DMS 273 treated with DMSO at 0.1 percent for 48 hours (cell line): ENCODE measurements around the gene EI24.
"Not testable (repeated sequence)": the region's sequence is repeated elsewhere in the genome, so short reads cannot be mapped to it uniquely, and the experiment has no call there.

Experiments
- DNase-seq: peaks from one replicate; lab custom pipeline; 2025; lab: John Stamatoyannopoulos, UW

The EI24 gene

DNA sequence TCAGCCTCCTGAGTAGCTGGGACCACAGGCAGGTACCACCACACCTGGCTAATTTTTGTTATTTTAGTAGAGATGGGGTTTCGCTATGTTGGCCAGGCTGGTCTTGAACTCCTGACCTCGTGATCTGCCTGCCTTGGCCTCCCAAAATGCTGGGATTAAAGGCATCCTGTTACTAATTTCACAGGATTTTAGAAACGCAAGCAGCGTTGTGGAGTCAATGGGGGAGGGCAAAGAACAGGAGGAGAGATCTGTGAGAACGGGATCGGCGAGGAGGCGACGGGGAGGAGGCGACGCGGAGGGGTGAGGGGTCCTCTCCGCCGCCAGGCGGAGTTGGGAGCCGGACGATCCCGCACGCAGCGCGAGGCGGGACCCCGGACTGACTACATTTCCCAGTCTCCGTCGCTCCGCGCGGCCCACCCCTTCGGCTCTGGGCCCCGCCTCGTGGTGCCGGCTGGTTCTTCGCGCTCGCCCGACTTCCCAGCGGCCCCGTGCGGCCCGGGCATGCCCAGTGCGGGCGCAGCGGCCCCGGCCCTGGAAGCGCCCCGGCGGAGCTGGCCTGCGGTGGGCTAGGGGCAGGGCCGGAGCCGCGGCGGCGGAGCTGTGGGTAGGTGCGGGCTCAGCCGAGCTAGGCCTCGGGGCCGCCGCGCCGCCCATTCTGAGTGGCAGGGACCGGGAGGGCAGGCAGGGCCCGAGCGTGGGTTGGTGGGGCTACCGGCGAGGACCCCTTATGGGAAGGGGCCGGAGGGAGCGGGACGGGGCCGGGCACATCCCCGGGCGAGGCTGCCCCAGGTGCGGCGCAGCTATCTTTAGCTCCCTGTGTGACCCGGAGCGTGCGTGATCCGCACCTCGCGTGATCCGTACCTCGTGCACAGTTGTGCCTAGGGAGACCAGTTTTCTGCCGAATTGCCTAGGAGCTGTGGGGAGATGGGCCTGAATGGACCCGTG is at the start of gene EI24:
EI24 (plus strand) TSS at position 508 of the 945 bp plus-strand sequence. CDS start 3,051 bp downstream, outside the sequence.
- peak; percentile 69 for DNase-seq

DNA sequence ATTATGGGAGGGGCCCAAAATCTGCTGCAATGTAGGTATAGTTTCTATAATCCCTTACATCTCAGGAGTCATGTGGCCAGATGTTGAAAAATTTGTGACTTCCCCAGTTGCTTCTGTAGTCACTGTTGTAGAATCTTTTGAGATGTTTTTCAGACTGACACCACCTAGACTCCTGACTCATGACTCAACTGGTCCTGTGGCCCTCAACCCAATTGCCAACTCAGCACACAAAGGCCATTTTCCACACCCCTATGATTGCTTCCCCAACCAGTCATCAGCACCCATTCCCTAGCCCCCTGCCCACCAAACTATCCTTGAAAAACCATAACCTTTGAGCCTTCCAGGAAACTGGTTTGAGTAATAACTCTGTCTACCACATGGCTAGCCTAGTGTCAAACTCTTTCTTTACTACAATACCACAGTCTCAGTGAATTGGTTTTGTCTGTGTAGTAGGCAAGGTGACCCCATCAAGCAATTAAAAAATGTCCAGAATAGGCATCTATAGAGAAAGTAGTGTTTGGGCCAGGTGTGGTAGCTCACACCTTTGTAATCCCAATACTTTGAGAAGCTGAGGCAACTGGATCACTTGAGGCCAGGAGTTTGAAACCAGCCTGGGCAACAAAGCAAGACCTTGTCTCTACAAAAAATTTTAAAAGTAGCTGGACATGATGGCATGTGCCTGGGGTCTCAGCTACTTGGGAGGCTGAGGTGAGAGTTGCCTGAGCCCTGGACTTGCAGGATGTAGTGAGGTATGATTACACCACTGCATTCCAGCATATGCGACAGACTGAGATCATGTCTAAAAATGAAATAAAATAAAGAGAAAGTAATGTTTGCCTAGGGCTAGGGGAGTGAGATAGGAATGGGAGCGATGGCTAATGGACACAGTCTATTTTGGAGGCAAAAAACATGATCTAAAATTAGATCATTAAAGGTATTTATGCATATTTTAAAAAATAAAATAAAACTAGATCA is 49.1 kb upstream of the EI24 start:
- no peak for DNase-seq

DNA sequence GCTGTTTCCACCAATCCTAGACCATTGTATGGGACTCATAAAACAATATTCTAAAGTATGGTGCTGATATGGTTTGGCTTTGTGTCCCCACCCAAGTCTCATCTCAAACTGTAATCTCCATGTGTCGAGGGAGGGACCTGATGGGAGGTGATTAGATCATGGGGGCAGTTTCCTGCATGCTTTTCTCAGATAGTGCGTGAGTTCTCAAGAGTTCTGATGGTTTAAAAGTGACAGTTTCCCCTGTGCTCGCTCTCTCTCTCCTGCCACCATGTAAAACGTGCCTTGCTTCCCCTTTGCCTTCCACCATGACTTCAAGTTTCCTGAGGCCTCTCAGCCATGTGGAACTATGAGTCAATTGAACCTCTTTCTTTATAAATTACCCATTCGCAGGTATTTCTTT is 44.0 kb upstream of the EI24 start:
- DNase-seq = no peak

DNA sequence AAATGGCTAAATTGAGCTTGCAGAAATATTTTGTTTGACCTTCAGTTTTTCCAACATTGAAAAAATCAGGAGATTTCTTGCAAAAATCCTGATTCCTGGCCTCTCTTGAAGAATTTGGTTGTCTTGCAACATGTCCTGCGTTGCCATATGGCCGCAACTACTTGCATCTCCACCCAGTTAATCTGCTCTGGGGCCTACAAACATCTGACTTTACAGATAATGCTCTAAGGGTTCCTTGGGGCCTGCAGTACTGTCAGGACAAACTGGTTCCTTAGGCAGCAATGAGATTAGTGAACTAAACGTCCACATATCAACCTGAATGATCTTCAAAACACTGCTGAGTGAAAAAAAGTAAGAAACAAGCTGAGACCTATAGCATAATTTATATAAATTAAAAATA is 36.6 kb upstream of the EI24 start:
- no peak for DNase-seq

DNA sequence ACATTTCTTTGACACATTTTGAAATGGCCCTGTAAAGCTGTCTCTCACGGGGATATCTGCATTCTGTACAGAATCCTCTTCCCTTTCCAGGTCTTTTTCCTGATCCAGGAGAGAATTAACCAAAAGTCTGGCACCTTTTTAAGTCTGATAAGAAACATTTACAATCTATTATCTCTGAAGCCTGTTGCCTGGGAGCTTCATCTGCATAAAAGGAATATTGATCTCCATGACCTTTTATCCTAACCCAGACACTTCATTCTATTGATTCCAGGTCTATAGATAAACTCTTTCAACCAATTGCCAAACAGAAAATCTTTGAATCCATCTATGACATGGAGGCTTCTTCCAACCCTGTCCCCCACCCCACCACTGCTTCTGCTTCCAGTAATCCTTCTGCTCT is 33.7 kb upstream of the EI24 start:
- DNase-seq = no peak

DNA sequence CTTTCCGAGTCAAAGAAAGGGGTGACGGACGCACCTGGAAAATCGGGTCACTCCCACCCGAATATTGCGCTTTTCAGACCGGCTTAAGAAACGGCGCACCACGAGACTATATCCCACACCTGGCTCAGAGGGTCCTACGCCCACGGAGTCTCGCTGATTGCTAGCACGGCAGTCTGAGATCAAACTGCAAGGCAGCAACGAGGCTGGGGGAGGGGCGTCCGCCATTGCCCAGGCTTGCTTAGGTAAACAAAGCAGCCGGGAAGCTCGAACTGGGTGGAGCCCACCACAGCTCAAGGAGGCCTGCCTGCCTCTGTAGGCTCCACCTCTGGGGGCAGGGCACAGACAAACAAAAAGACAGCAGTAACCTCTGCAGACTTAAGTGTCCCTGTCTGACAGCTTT is 32.4 kb upstream of the EI24 start:
- DNase-seq = not testable (repeated sequence)

DNA sequence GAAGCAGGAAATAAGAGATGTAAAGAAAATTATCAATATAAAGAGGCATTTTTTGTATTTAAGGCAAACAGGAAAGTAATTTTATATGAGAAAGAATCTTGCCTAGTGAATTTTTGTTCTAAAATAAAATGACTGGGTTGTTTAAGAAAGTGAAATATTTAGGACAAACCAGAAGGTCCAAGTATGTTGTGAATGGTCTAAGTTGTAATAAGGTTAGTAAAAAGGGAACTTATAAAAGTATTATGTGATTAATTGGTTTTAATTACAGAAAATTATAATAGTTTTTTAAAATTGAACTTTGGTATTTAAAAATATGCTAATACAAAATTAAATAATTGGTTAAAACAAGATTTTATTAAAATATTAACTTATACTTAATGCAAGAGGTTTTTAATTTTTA is 26.6 kb upstream of the EI24 start:
- DNase-seq = no peak

DNA sequence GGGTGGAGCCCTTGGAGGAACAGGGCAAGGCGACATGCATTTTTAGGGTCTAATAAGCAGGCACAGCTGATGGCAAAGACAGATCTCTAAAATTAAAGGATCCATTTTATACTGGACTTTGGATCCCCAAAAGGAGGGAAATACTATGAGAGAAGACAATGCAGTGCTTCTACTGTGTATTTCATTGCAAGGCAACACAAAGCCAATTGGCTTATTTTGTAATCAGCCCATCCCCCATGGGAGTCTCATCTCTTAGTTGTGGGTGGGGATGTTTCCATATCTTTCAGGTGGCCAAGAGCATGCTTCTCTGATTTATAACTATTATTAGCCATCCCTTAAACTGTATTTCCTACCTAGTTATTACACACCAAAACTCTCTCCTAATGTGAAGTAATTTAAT is 18.5 kb upstream of the EI24 start:
- DNase-seq = no peak

DNA sequence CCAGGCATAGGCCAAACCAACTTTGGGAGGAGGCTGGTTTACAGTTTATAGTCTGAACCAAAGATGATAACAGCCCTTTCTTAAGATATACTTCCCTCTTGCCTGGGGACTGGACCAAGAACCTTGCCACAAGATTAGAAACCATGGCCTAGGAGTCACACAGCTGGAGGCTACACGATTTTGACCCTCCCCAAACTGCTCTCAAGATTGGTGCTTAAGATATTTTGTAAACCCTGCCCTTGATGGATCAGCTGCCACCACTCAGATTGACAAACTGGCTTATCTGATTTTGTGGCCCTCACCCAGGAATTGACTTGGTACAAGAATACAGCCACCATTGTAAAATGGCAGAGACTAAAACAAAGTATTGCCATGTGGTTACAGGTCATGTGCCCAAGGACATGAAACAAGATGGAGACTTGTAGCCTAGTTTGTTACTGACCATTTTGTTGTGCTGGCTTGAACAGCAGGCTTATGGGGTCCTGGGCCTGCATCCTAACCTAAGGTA is 17.4 kb upstream of the EI24 start:
- DNase-seq = no peak

DNA sequence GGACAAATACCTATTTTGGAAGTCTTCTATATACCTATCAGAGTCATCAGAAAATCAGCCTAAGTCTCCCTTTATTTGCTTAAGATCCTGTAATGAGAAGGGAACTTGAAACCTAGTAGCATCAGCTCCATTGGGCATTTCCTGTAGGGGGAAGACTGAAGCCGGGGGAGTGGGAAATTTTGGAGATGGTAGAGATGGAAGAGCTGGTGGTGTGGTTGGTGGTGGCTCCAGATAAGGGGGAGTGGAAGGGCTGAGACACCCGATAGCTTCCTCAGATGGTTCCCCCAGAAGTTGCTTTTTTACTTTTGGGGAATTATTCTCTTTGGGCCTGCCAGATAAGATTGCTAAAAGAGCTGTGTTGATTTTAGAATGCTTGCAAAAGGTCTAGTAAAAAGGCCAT is 16.4 kb upstream of the EI24 start:
- DNase-seq = no peak

DNA sequence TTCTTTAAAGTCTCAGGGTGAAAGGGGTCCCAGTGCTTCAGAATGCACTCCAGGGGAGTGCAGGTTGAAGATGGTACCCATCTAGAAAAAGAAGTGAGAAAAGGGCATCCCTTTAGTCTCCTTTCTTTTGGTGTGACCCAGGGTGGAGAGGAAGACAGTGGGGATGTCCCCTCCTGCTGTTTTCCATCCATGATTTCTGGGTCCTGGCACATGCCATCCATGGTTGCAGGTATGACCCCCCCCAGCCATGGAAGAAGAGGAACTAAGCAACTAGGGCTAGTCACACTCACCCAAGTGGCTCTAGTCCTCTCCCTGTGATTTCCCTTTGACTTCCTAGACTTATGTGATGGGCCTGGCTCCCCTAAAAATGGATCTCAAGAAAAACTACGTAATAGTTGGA is 15.9 kb upstream of the EI24 start:
- DNase-seq = no peak

DNA sequence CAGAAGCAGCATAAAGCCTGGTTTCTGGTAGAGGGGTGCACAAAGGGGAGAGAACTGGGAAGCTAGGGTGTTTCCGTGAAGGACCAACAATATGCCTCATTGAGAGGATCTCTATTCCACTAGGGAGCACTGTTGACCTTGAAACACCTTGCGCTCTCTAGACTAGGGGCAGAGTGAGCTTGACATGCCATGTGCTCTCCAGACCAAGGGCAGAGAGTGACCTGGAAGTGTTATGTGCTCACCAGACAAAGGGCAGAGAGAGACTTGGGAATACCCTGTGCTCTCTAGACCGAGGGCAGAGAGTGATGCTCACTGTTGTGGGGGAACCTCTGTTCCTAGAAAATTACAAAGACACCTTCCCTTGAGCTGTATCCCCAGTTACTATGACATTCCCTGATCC is 15.2 kb upstream of the EI24 start:
- DNase-seq = no peak

DNA sequence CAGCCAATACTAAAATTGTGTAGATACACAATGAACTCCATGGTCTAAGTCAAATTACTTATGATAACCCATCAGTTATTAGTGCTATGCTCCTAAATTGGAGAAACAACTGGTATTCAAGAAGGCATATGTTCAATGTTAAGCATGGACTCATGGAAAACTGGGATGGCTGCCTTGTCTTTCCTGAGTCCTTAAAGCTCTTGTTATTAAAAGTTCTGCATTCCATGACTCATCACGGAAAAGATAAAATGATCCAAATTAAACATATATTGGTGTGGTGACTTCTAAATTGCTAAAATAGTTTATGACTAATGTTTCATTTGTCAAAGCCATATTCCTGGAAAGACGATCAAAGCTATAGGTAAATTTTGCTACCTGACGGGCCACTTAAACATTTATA is 9.4 kb upstream of the EI24 start:
- no peak for DNase-seq

DNA sequence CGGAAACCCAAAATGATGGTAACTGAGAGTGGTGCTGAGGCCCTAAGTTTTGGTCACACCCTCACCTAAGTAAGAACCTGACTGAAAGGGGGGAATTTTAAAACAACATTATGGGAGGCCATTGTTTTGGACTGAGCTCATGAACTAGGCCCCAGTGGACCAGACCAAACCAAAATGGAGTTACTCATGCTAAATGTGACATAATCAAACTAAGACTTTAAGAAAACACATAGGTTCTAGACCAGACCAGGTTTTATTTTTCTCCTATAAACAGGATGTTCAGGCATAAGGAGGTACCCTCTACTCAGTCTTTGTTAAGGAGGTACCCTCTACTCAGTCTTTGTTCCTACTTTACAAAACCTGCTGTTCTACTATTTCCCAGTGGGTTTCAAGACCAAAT is 7.4 kb upstream of the EI24 start:
- no peak for DNase-seq

DNA sequence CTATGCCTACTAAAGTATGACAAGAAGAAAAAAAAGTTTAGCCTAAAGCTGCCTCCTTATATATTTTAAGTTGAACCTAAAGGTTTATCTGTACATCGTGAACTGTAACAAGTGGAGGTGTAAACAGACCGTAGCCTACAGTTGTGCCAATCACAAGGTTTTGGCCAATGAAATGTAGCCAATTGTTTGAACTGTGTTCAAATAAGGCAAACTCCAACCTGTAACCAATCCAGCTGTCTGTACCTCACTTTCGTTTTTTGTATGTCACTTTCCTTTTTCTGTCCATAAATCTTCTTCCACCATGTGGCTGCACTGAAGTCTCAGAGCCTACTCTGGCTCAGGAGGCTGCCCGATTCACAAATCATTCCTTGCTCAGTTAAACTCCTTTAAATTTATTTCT is 6.8 kb upstream of the EI24 start:
- no peak for DNase-seq

DNA sequence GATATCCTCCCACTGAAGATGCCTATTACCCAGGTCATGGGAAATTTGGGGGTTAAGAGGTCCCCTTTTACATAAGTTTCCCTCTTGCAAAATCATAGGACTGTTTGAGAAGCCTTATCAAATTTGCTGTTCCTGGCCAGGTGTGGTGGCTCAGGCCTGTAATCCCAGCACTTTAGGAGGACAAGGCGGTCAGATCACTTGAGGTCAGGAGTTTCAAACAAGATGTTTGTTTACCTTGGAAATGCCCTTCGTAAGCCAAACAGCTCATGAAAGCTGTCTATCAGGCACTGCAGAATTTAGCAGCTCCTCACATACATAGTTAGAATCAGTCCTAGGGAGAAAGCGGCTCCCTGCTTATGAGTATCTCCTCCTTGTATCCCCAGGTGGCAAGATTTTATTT is 4.9 kb upstream of the EI24 start:
- DNase-seq = no peak

DNA sequence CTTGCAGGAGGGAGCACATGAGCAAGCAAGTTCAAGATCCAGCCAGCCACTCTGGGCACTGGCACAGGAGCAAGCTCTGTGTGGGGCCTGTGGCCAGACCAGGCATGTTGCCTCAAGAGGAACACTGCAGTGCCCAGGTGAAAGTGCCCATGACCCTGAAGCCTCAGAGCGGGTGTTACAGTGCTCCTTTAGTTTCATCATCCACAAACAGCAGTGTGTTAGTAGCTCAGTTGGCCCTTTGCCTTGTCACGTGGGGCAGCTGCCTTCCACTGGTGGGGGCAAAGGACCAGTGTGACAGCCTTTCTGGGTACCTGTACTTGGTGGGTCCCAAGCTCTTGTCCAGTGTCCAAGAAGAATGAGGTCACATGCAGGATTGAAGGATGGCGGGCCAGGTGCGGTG is 3.0 kb upstream of the EI24 start:
- no peak for DNase-seq

DNA sequence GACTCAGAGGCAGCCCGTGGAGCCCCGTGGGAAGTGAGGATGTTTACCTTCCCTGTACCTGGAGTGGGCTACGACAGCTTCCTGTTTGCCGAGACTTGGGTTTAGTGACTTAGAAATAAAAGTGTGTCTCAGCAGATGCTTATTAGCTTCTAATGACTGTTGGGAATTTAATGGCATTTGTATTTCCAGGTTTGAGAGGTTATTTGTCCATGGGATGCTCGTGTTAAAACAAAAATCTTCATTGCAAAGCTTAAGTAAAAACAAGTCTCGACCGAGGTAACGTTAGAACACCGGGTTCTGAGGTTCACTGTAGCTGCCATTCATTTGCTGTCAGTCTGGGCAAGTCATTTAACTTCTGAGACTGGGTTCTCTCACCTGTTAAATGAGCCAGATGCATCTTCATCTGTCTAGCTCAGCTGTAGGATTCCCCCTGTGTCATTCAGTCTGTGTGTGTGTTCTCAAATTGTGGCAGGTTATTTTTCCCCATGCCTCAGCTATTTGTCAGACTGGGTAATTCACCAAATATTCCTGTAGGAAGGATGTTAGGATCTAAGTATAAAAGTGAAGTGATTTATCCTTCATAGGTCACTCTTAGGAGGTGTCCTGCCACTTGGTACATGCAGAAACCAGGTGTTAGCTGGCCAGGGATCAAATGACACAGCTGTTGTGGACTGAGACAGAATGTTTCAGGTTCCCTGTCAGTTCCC is 791 bp downstream of the EI24 start:
- no peak for DNase-seq

DNA sequence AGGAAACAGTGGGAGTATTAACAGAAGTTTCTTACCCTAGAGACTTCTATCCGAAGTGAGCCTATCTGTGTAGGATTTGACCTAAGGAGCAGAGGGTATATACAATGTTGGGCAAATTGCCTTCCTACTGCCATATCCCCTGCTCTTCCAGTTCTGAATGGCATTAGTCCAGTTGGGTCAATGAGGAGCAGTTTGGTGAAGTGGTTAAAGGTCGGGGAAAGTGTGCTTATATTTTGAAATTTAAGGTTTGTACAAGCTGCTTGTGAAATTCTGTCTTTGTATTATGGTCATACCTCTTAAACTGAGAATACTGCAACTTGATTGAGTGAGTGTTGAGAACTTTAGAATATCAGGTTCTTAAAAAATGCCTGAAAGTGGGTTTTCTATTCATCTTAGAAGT is 1.7 kb downstream of the EI24 start:
- no peak for DNase-seq

DNA sequence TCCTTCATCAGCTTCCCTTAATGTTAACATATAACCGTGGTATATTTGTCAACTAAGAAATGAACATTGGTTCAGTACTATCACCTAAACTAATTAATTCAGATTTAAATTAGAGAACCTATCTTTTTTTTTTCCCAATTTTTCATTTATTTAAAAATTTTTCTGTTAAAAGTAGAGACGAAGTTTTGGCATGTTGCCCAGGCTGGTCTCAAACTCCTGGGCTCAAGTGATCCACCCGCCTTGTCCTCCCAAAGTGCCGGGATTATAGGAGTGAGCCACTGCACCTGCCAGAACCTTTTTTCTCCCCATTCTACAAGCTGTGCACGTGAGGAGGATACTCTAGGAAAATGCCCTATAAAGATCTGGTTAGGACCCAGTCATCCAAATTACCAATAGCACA is 3.6 kb downstream of the EI24 start:
- no peak for DNase-seq

DNA sequence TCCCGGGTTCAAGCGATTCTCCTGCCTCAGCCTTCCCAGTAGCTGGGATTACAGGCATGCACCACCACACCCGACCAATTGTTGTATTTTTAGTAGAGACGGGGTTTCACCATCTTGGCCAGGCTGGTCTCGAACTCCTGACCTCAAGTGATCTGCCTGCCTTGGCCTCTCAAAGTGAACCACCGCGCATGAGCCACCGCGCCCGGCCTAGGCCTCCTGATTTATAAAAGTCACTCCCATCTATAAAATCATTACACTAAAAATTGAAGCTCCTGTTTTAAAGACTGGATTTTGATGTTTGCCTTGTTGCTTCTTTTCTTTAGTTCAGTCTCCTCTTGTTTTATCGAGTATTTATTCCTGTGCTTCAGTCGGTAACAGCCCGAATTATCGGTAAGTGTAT is 7.9 kb downstream of the EI24 start:
- not testable (repeated sequence) for DNase-seq

DNA sequence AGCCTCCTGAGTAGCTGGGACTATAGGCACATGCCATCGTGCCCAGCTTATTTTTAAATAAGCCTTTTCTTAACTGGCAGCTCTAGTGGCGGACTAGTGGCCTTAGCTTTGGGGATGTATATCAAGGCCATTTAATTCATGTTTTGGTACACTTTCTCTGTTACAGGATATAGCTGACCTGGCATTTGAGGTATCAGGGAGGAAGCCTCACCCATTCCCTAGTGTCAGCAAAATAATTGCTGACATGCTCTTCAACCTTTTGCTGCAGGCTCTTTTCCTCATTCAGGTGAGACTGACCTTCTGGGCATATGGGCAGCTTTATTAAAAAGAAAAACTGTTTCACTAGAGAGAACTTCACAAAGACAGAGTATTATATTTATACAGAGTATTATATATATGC is 9.5 kb downstream of the EI24 start:
- no peak for DNase-seq
